NCI-H2029 (cell line): Measurements from ENCODE around the gene PRPF31.

Experiments
- DNase-seq: peaks from one replicate; lab custom pipeline; 2025; lab: John Stamatoyannopoulos, UW

PRPF31 gene

GRCh38 chr19:54107876-54108490, 7.6 kb upstream of the PRPF31 start:
- DNase-seq: no peak

GRCh38 chr19:54108496-54108895, 7.1 kb upstream of the PRPF31 start:
- no peak for DNase-seq

GRCh38 chr19:54109651-54110050, 5.9 kb upstream of the PRPF31 start:
- no peak for DNase-seq

- no peak for DNase-seq
Observed at GRCh38 chr19:54114340-54115108, 1.0 kb upstream of the PRPF31 start.

GRCh38 chr19:54121259-54121658, 5.7 kb downstream of the PRPF31 start:
- DNase-seq: no peak

GRCh38 chr19:54123682-54124081, 8.1 kb downstream of the PRPF31 start:
- no peak for DNase-seq

GRCh38 chr19:54124393-54124792, 8.8 kb downstream of the PRPF31 start:
- no peak for DNase-seq

- DNase-seq: no peak
Observed at GRCh38 chr19:54125713-54126112, 10.2 kb downstream of the PRPF31 start.

GRCh38 chr19:54127688-54128440, 12.3 kb downstream of the PRPF31 start:
- no peak for DNase-seq

- DNase-seq: no peak
Observed at GRCh38 chr19:54128441-54128725, 12.8 kb downstream of the PRPF31 start.

- DNase-seq: no peak
Observed at GRCh38 chr19:54128796-54129616, 13.5 kb downstream of the PRPF31 start.

GRCh38 chr19:54129617-54129996, 14.1 kb downstream of the PRPF31 start:
- DNase-seq: no peak

- peak; percentile 30 for DNase-seq
Observed at GRCh38 chr19:54133312-54133956, 17.9 kb downstream of the PRPF31 start.

GRCh38 chr19:54133957-54134590, 18.5 kb downstream of the PRPF31 start:
- DNase-seq: no peak

GRCh38 chr19:54136086-54136863, 20.7 kb downstream of the PRPF31 start:
- DNase-seq: no peak

- peak; percentile 100 for DNase-seq
Observed at GRCh38 chr19:54136864-54137698, 21.5 kb downstream of the PRPF31 start.

- DNase-seq: no peak
Observed at GRCh38 chr19:54137699-54138488, 22.3 kb downstream of the PRPF31 start, which contains the start of gene CNOT3. Gene CNOT3, plus strand, starts transcription at chr19:54137762. Its CDS starts 5,217 bp downstream, at chr19:54142979.

GRCh38 chr19:54138489-54139256, 23.1 kb downstream of the PRPF31 start:
- DNase-seq: no peak
